ENCODE measurements around the gene MARCHF3.
"Not testable (repeated sequence)": the region's sequence is repeated elsewhere in the genome, so short reads cannot be mapped to it uniquely, and the experiment has no call there.

The MARCHF3 gene

DNA sequence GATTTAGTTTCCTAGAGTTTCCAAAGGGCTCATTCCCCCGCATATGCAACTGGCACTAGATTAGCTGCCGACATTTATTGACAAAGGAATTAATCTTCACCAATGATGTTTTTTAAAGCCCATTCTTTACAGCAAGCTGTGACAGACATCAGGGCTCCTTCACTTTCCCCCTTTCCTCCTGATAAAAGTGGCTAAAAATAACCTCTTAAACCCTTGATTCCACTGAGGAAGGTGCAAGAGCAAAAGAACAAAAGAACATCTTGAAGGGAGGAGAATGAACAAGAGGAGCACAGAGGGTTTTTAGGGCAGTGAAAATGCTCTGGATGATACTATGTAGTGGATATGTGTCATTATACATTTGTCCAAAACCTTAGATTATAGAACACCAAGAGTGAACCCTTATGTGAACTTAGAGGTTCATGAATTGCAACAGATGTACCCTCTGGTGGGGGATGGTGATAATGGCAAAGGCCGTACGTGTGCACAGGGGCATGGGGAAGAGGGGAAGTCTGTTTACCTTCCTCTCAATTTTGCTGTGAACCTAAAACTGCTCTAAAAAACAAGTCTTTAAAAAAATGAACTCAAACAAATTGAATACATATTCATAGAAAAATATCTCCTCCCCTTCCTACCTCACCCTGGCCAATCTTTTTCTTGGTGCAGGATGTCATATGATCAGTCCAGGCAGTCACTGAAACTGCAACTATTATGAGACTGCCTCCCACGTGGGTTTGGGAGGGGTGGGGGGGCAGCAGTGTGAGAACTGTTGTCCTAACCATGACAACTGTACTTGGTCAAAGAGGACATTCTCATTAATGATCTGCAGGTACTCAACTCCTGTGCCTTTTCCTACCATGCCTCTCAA lies 83.0 kb downstream of the MARCHF3 start:
- DNase-seq (ENCODE audit: extremely low read depth, insufficient read length), result no peak
- no peak overlapping the region for H3K4me3 ChIP-seq (replicated peaks; ENCODE audit: low read depth, low read length)
- TF ChIP-seq, protein P1, sequence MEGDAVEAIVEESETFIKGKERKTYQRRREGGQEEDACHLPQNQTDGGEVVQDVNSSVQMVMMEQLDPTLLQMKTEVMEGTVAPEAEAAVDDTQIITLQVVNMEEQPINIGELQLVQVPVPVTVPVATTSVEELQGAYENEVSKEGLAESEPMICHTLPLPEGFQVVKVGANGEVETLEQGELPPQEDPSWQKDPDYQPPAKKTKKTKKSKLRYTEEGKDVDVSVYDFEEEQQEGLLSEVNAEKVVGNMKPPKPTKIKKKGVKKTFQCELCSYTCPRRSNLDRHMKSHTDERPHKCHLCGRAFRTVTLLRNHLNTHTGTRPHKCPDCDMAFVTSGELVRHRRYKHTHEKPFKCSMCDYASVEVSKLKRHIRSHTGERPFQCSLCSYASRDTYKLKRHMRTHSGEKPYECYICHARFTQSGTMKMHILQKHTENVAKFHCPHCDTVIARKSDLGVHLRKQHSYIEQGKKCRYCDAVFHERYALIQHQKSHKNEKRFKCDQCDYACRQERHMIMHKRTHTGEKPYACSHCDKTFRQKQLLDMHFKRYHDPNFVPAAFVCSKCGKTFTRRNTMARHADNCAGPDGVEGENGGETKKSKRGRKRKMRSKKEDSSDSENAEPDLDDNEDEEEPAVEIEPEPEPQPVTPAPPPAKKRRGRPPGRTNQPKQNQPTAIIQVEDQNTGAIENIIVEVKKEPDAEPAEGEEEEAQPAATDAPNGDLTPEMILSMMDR (IDR thresholded peaks at IDR 0.05; ENCODE audit: insufficient read depth, low read length, poor library complexity, severe bottlenecking), result no peak

DNA sequence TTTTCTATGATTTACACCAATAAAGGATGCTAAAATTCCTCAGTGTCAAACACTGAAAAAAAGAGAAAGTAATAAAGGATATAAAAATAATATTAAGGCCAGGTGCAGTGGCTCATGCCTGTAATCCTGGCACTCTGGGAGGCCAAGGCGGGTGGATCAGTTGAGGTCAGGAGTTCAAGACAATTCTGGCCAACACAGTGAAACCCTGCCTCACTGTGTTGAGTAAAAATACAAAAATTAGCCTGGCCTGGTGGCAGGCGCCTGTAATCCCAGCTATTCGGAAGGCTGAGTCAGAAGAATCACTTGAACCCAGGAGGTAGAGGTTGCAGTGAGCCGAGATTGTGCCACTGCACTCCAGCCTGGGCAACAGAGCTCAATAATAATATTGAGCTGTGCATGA lies 87.5 kb downstream of the MARCHF3 start:
- not testable (repeated sequence) for H3K4me3 ChIP-seq (replicated peaks; ENCODE audit: low read depth, low read length); H3K36me3 ChIP-seq (ENCODE audit: control insufficient read depth, insufficient read depth, low read length); H3K27me3 ChIP-seq (replicated peaks; ENCODE audit: control insufficient read depth, insufficient read depth, low read length); DNase-seq (ENCODE audit: extremely low read depth, insufficient read length)

More for the DNA sequence above, 83.0 kb downstream of the MARCHF3 start:
- no peaks in the 10 kb centered on the region for H3K27me3 ChIP-seq (replicated peaks; ENCODE audit: control insufficient read depth, insufficient read depth, low read length)
- H3K36me3 ChIP-seq (ENCODE audit: control insufficient read depth, insufficient read depth, low read length), result no peaks in the 10 kb centered on the region

DNA sequence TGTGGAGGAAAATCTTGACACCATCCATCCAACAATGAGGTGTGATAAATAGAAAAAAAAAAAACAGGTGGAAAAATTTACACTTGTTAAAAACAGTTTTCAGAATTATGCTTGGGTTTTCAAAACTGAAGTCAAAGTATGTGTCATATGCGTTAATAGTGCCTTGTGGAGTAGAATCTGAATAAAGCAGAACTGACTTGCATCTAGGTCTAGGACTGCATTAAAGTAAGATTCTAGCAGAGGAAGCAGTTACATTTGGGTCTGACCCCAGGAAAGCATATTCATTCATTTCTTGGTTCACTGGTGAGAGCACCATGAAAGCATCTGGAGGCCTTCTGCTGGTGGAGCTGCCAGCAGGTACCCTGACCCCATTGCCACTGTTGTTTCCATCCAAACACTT lies 89.0 kb downstream of the MARCHF3 start:
- TF ChIP-seq, protein P1 (IDR thresholded peaks at IDR 0.05; ENCODE audit: insufficient read depth, low read length, poor library complexity, severe bottlenecking), result no peak
- no peak for DNase-seq (ENCODE audit: extremely low read depth, insufficient read length)
- no peaks in the 10 kb centered on the region for H3K27me3 ChIP-seq (replicated peaks; ENCODE audit: control insufficient read depth, insufficient read depth, low read length)
- no peak overlapping the region for H3K4me3 ChIP-seq (replicated peaks; ENCODE audit: low read depth, low read length)
- no peaks in the 10 kb centered on the region for H3K36me3 ChIP-seq (ENCODE audit: control insufficient read depth, insufficient read depth, low read length)

DNA sequence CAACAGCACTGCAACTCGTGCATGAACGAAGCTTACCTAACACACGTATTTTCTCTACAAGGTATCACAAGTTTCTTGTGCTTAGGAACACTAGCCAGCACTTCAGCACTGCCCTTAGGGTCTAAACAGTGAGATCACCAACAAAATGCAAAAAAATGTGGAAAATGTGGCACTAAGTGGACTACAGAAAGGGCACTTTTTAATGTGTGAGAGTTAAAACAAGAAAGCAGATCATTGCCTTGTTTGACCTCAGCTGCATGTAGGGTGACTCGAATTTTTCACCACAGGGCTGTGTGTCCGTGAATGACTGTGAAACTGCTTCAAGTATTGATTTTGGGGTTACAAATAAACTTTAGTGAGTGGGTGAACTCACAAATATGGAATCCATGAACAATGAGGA lies 90.5 kb downstream of the MARCHF3 start:
- TF ChIP-seq, protein P1 (IDR thresholded peaks at IDR 0.05; ENCODE audit: insufficient read depth, low read length, poor library complexity, severe bottlenecking), result no peak
- DNase-seq (ENCODE audit: extremely low read depth, insufficient read length), result no peak
- Histone ChIP-seq H3K36me3 (ENCODE audit: control insufficient read depth, insufficient read depth, low read length) (no peaks in the 10 kb centered on the region), H3K27me3 (replicated peaks; ENCODE audit: control insufficient read depth, insufficient read depth, low read length) (no peaks in the 10 kb centered on the region), H3K4me3 (replicated peaks; ENCODE audit: low read depth, low read length) (no peak overlapping the region)

DNA sequence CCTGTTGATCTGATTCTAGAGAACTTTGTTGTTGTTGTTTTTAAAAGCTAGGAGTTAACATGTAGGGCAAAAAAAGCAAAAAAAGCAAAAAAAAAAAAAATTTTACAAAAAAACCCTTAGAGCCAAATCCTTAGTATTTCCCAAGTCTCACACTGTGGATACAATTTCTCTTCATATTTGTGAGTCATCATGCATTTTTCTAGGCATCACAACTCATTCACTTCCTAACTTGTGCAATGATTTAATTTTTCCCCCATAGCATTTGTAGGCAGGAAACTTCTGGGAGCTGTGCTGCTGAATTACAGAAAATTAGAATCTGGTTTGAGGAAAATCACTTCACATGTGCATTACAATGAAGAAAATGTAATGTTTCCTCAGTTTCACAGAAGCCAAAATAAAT lies 91.9 kb downstream of the MARCHF3 start:
- H3K4me3 ChIP-seq (replicated peaks; ENCODE audit: low read depth, low read length), result no peak overlapping the region
- no peaks in the 10 kb centered on the region for H3K36me3 ChIP-seq (ENCODE audit: control insufficient read depth, insufficient read depth, low read length)
- no peak for DNase-seq (ENCODE audit: extremely low read depth, insufficient read length)
- no peaks in the 10 kb centered on the region for H3K27me3 ChIP-seq (replicated peaks; ENCODE audit: control insufficient read depth, insufficient read depth, low read length)
- TF ChIP-seq, protein P1 (IDR thresholded peaks at IDR 0.05; ENCODE audit: insufficient read depth, low read length, poor library complexity, severe bottlenecking), result no peak

DNA sequence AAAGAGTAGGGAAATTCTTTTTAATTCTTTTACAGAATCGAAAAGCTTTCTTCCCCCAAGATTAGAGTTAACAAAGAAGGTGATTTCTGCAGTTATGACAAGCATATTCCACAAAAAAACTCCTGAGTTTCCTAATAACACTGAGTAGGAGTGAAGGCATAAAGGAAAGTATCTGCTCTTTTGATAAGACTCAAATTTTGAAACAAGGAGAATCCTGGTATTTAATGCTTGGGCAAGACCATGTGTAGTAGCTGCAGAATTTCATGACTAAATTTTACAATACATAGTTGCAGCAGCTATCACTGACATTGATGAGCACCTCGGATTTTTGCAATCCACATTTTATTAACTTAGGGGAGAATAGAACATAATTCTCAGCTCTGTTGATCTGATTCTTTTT lies 92.6 kb downstream of the MARCHF3 start:
- no peak overlapping the region for H3K4me3 ChIP-seq (replicated peaks; ENCODE audit: low read depth, low read length)
- no peak for DNase-seq (ENCODE audit: extremely low read depth, insufficient read length)
- TF ChIP-seq, protein P1 (IDR thresholded peaks at IDR 0.05; ENCODE audit: insufficient read depth, low read length, poor library complexity, severe bottlenecking), result no peak
- no peaks in the 10 kb centered on the region for H3K36me3 ChIP-seq (ENCODE audit: control insufficient read depth, insufficient read depth, low read length)
- no peaks in the 10 kb centered on the region for H3K27me3 ChIP-seq (replicated peaks; ENCODE audit: control insufficient read depth, insufficient read depth, low read length)

Measured in GM06990 (cell line).